Measurements from ENCODE around the gene GPR155. TPM values are rescaled to one million over a fixed set of nuclear protein-coding genes. Genes with fewer than 3 reads are reported as not detected.

Gene GPR155
- polyA plus RNA-seq, 1 donor from 2014 or later: 5.7 TPM

GRCh38 chr2:174499371-174499770 lies 12.5 kb upstream of the GPR155 start:
- no peaks in the 10 kb centered on the region for H3F3A ChIP-seq (ENCODE audit: insufficient read depth, low read length, poor library complexity, severe bottlenecking)
- no peak overlapping the region for H3K9ac ChIP-seq (ENCODE audit: low read length)
- TF ChIP-seq EZH2 (IDR thresholded peaks at IDR 0.05; ENCODE audit: borderline replicate concordance, insufficient read depth, low read length, poor library complexity, severe bottlenecking) (no peak), REST (IDR thresholded peaks at IDR 0.05; ENCODE audit: borderline replicate concordance) (no peak), RAD21 (conservative IDR thresholded peaks at IDR 0.05) (no peak), MXI1 (conservative IDR thresholded peaks at IDR 0.05; ENCODE audit: poor library complexity, severe bottlenecking) (no peak), SMC3 (conservative IDR thresholded peaks at IDR 0.05; ENCODE audit: poor library complexity) (no peak), CTCF (IDR thresholded peaks at IDR 0.05; ENCODE audit: poor library complexity, severe bottlenecking) (no peak), TAF1 (IDR thresholded peaks at IDR 0.05; ENCODE audit: low read depth) (no peak), EP300 (conservative IDR thresholded peaks at IDR 0.05; ENCODE audit: poor library complexity, severe bottlenecking) (no peak), POLR2AphosphoS5 (IDR thresholded peaks at IDR 0.05) (no peak)
- H3K9me3 ChIP-seq (ENCODE audit: low read length): no peaks in the 10 kb centered on the region
- no peaks in the 10 kb centered on the region for H3K27me3 ChIP-seq (ENCODE audit: insufficient read depth, low read depth, low read length)
- H3K9me2 ChIP-seq (ENCODE audit: insufficient read depth, low read length): no peaks in the 10 kb centered on the region
- H3K79me2 ChIP-seq (replicated peaks; ENCODE audit: insufficient read depth, low read length): no peaks in the 10 kb centered on the region
- H3K27ac ChIP-seq (ENCODE audit: low read length): no peak overlapping the region
- no peaks in the 10 kb centered on the region for H4K20me1 ChIP-seq (ENCODE audit: insufficient read depth)
- no peak overlapping the region for H3K4me3 ChIP-seq (ENCODE audit: low read length)
- H2AFZ ChIP-seq (ENCODE audit: low read depth, low read length): no peak overlapping the region
- H3K4me2 ChIP-seq (ENCODE audit: low read length): no peak overlapping the region
- no peaks in the 10 kb centered on the region for H3K36me3 ChIP-seq (ENCODE audit: insufficient read depth, low read length)

- Histone ChIP-seq H3F3A (ENCODE audit: insufficient read depth, low read length, poor library complexity, severe bottlenecking) (no peaks in the 10 kb centered on the region), H3K9me3 (ENCODE audit: low read length) (no peaks in the 10 kb centered on the region), H3K79me2 (replicated peaks; ENCODE audit: insufficient read depth, low read length) (no peaks in the 10 kb centered on the region), H2AFZ (ENCODE audit: low read depth, low read length) (peak overlapping the region; percentile 16), H3K36me3 (ENCODE audit: insufficient read depth, low read length) (no peaks in the 10 kb centered on the region), H4K20me1 (ENCODE audit: insufficient read depth) (no peaks in the 10 kb centered on the region), H3K27me3 (ENCODE audit: insufficient read depth, low read depth, low read length) (no peaks in the 10 kb centered on the region), H3K9me2 (ENCODE audit: insufficient read depth, low read length) (no peaks in the 10 kb centered on the region), H3K4me3 (ENCODE audit: low read length) (no peak overlapping the region), H3K4me2 (ENCODE audit: low read length) (no peak overlapping the region), H3K9ac (ENCODE audit: low read length) (no peak overlapping the region), H3K27ac (ENCODE audit: low read length) (no peak overlapping the region)
- TF ChIP-seq POLR2AphosphoS5 (IDR thresholded peaks at IDR 0.05) (no peak), REST (IDR thresholded peaks at IDR 0.05; ENCODE audit: borderline replicate concordance) (no peak), EP300 (conservative IDR thresholded peaks at IDR 0.05; ENCODE audit: poor library complexity, severe bottlenecking) (no peak), SMC3 (conservative IDR thresholded peaks at IDR 0.05; ENCODE audit: poor library complexity) (no peak), TAF1 (IDR thresholded peaks at IDR 0.05; ENCODE audit: low read depth) (no peak), MXI1 (conservative IDR thresholded peaks at IDR 0.05; ENCODE audit: poor library complexity, severe bottlenecking) (no peak), CTCF (IDR thresholded peaks at IDR 0.05; ENCODE audit: poor library complexity, severe bottlenecking) (no peak), EZH2 (IDR thresholded peaks at IDR 0.05; ENCODE audit: borderline replicate concordance, insufficient read depth, low read length, poor library complexity, severe bottlenecking) (no peak), RAD21 (conservative IDR thresholded peaks at IDR 0.05) (no peak)
These were observed 8.7 kb upstream of the GPR155 start for GRCh38 chr2:174495365-174496012.

Measured in neural cell (in vitro differentiated cells).